AG09309 (cell line): ENCODE data around the gene KRT7.

Source experiments
- DNase-seq: peaks from one replicate; pipeline ENCODE4 v3.0.0-alpha.2; 2010; ENCODE audit warnings: low read depth
- H3K4me3 ChIP-seq: 2 replicates; pipeline ENCODE4 v1.5.1; 2011; ENCODE audit warnings: mild to moderate bottlenecking, low read depth, low read length, moderate library complexity; ENCODE audit not compliant: control insufficient read depth
- CTCF ChIP-seq: IDR thresholded peaks from 2 replicates; pipeline ENCODE4 v1.5.1; 2011; ENCODE audit warnings: mild to moderate bottlenecking, low read depth, low read length, inconsistent platforms; ENCODE audit not compliant: insufficient read depth, control insufficient read depth; ENCODE audit errors: missing control alignments

Gene KRT7

DNA sequence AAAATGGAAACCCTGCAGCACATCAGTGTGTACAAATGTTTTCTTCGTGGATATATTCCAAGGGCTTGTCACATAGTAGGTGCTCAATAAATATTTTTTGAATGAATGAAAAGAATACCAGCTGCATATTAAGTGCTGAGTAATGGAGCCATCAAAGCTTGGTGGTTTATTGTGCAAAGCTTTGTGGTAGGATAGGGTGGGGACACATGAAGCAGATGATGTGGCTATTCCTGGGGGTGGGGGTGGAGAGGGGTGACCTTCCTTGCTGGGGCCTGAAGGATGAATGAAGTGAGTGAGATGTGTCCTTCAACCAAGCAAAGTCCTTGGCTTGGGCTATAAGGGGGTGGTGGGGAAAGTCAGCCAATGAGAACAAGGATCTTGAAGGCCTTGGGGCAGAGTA is 62.6 kb downstream of the KRT7 start:
- DNase-seq: no peak
- no peak for TF ChIP-seq CTCF

GRCh38 chr12:52296572-52297215 is 63.7 kb downstream of the KRT7 start:
- no peak overlapping the region for H3K4me3 ChIP-seq
- no peak for TF ChIP-seq CTCF
- no peak for DNase-seq

More for the DNA sequence above, 62.6 kb downstream of the KRT7 start:
- H3K4me3 ChIP-seq: no peak overlapping the region
